Measurements from ENCODE around the gene SYNE2.

GRCh38 chr14:63890553-63890952 lies 37.7 kb downstream of the SYNE2 start:
- TF ChIP-seq EZH2 (IDR thresholded peaks at IDR 0.05; ENCODE audit: insufficient read depth, low read length) (no peak), CTCF (IDR thresholded peaks at IDR 0.05; ENCODE audit: insufficient read depth, low read depth, low read length) (no peak)

Data from astrocyte (in vitro differentiated cells and primary cell).